ENCODE data around the gene MBD3. TPM values are rescaled to one million over a fixed set of nuclear protein-coding genes. Genes with fewer than 3 reads are reported as not detected.
"Not testable (repeated sequence)": the region's sequence is repeated elsewhere in the genome, so short reads cannot be mapped to it uniquely, and the experiment has no call there.

MBD3 gene
- total RNA-seq, 3 donors from 2014 or later = 153 to 180 (median 163) TPM

DNA sequence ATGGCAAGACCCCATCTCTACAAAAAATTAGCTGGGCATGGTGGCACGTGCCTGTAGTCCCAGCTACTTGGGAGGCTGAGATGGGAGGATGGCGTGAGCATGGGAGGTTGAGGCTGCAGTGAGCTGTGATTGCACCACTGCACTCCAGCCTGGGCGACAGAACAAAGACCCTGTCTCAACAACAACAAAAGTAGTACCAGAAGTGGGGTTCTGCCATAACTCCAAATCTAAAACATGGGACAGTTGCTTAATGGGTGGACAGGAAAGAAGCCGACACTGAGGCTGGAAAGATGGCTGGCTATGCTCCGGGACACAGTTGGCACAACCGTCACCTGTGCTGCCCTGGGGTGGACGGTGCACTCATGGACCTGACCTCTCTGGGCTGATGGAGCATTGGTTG is 57.0 kb downstream of the MBD3 start:
- H3K4me1 Mint-ChIP-seq (ENCODE audit: low read depth); H3K4me3 Mint-ChIP-seq; DNase-seq; ATAC-seq; H3K9me3 Mint-ChIP-seq; H3K36me3 Mint-ChIP-seq (ENCODE audit: insufficient read depth): not testable (repeated sequence)
- peaks cover 40% of the 10 kb centered on the region for H3K27me3 Mint-ChIP-seq (ENCODE audit: low read depth)

DNA sequence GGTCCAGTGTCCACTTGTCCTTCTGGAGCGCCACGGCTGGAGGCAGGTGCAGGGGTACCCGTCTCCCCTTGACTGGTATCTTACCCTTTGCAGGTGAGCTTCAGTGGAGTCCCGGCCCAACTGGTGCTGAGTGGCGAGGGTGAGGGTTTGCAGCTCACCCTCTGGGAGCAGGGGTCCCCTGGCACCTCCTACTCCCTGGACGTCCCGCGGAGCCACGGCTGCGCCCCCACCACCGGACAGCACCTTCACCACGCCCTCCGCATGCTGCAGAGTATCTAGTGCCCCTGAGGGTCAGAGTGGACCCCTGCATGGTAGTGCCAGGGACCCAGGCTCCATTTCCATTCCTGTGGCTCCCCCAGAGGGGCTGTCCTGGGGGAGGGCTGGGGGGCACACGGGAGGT is 57.7 kb downstream of the MBD3 start:
- no peak for ATAC-seq
- Mint-ChIP-seq H3K4me1 (ENCODE audit: low read depth) (no peaks in the 10 kb centered on the region), H3K9me3 (no peaks in the 10 kb centered on the region), H3K27me3 (ENCODE audit: low read depth) (peaks cover 36% of the 10 kb centered on the region), H3K4me3 (no peak overlapping the region), H3K36me3 (ENCODE audit: insufficient read depth) (no peaks in the 10 kb centered on the region)
- DNase-seq = no peak

DNA sequence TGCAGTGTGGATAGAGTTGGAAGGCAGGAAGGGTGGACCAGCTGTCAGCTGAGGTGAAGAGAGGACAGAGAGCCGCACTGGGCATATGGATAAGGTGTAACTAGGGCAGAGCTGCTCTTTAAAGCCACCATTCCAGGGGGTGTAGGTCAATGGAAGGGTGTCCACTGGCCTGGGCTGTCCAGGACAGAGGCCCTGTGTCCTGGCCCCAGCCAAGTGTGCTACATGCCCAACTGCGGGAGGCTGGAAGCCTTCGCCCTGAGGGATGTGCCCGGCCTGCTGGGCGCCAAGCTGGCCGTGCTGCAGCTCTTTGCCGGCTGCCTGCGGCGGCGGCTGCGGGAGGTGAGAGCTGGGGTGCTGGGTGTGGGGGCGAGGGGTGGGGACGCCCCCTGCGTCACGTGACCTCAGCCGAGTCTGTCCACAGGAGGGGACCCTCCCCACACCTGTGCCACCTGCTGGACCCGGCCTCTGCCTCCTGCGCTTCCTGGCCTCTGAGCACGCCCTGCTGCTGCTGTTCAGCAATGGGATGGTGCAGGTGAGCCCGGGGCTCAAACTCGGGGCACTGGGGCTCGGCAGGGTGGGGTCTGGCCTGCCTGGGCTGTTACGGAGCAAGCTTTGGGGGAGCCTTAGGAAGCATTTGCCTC is 59.0 kb downstream of the MBD3 start:
- no peaks in the 10 kb centered on the region for H3K36me3 Mint-ChIP-seq (ENCODE audit: insufficient read depth)
- DNase-seq (no peak), ATAC-seq (no peak)
- H3K4me3 Mint-ChIP-seq = no peak overlapping the region
- peaks cover 38% of the 10 kb centered on the region for H3K27me3 Mint-ChIP-seq (ENCODE audit: low read depth)
- no peaks in the 10 kb centered on the region for H3K4me1 Mint-ChIP-seq (ENCODE audit: low read depth)
- H3K9me3 Mint-ChIP-seq = no peaks in the 10 kb centered on the region

DNA sequence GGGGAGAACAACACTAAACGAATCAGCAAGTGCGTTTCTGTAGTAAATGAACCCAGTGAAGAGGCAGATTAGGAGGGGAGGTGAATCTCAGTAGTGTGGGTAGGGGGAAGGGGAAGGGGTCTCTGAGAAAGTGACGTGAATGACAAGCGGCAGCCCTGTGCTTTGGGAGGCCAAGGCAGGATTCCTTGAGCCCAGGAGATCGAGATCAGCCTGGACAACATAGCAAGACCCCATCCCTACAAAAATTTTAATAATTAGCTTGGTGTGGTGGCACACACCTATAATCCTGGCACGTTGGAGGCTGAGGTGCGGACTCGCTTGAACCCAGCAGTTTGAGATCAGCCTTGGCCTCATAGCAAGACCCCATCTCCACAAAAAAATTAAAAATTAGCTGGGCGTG is 60.7 kb downstream of the MBD3 start:
- DNase-seq (no peak), ATAC-seq (no peak)
- Mint-ChIP-seq H3K9me3 (no peaks in the 10 kb centered on the region), H3K4me3 (no peak overlapping the region), H3K4me1 (ENCODE audit: low read depth) (no peaks in the 10 kb centered on the region), H3K36me3 (ENCODE audit: insufficient read depth) (no peaks in the 10 kb centered on the region), H3K27me3 (ENCODE audit: low read depth) (peaks cover 31% of the 10 kb centered on the region)

DNA sequence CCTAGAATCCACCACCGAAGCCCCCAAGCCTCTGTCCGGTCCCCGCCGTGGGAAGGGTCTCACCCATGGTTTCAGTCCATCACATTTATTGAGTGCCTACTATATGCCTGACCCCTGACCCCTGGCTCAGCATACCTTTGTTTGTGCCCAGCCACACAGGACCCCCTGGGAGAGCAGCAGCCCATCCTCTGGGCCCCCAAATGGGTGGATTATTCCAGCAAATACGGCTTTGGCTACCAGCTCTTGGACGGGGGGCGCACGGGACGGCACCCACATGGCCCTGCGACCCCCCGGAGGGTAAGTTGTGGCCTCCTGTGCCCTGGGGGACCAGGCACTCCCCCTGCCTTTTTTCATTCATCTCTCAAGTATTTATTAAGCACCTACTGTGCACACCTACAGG is 61.1 kb downstream of the MBD3 start:
- DNase-seq (no peak), ATAC-seq (no peak)
- no peaks in the 10 kb centered on the region for H3K4me1 Mint-ChIP-seq (ENCODE audit: low read depth)
- peaks cover 33% of the 10 kb centered on the region for H3K27me3 Mint-ChIP-seq (ENCODE audit: low read depth)
- no peaks in the 10 kb centered on the region for H3K36me3 Mint-ChIP-seq (ENCODE audit: insufficient read depth)
- H3K9me3 Mint-ChIP-seq = no peaks in the 10 kb centered on the region
- no peak overlapping the region for H3K4me3 Mint-ChIP-seq

DNA sequence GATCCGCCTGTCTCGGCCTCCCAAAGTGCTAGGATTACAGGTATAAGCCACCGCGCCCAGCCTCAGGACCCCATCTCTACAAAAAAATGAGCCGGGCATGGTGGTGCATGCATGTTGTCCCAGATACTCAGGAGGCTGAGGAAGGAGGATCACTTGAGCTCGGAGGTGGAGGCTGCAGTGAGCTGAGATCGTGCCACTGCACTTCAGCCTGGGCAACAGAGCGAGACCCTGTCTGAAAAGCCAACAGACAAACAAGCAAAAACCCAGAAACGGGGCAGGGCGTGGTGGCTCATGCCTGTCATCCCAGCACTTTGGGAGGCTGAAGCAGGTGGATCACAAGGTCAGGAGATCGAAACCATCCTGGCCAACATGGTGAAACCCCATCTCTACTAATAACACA is 61.8 kb downstream of the MBD3 start:
- H3K36me3 Mint-ChIP-seq (ENCODE audit: insufficient read depth); H3K9me3 Mint-ChIP-seq; DNase-seq; H3K4me1 Mint-ChIP-seq (ENCODE audit: low read depth); H3K4me3 Mint-ChIP-seq; ATAC-seq: not testable (repeated sequence)
- H3K27me3 Mint-ChIP-seq (ENCODE audit: low read depth) = peaks cover 38% of the 10 kb centered on the region

DNA sequence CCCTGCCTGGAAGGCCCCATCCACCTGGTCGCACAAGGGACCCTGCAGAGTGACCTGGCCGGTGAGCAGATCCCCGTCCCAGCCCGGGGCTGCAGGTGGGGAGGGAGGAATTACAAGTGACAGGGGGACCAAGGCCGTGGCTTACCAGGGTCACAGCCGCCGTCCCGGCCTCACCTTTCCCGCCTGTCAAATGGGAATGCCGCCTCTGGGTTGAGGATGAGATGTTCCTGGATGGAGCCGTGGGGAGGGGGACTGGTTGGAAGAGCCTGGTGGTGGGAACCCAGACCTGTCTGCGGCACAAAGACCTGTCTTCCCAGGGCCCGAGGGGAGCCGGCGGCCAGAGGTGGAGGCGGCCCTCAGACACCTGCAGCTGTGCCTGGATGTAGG is 63.2 kb downstream of the MBD3 start:
- DNase-seq = no peak
- Mint-ChIP-seq H3K9me3 (no peaks in the 10 kb centered on the region), H3K36me3 (ENCODE audit: insufficient read depth) (no peaks in the 10 kb centered on the region), H3K4me3 (no peak overlapping the region), H3K4me1 (ENCODE audit: low read depth) (peaks cover 5% of the 10 kb centered on the region), H3K27me3 (ENCODE audit: low read depth) (peaks cover 44% of the 10 kb centered on the region)
- no peak for ATAC-seq

DNA sequence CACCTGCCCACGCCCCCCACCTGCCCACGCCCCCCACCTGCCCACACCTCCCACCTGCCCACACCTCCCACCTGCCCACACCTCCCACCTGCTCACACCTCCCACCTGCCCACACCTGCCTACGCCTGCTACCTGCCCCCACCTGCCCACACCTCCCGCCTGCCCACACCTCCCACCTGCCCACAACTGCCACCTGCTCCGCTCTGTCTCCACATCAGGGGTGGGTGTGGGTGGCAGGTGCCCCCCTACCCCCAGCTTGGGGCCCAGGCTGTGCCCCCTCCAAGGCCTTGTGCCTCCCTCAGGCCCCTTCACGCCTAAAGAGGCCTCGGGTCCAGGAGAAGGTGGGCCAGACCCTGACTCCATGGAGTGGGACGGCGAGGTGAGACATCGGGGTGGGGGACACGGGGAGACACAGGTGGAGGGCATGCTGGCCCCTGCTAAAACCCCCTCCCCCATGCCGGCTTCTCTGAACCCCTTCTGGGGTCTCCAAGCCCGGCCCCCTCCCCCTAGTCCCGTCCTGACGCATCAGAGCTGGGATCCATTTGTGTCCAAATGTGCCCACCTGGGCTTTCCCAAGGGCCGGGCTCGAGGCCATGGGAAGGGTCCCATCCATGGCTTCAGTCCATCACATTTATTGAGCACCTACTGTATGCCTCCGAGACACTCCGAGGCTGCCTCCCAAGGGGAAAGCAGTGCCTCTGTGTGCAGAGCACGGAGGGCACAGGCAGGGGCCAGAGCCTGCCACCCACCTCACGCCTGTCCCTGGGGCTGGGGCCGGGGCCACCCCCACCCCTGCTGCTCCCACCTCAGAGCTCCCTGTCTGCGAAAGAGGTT is 63.9 kb downstream of the MBD3 start:
- H3K9me3 Mint-ChIP-seq = no peaks in the 10 kb centered on the region
- peaks cover 43% of the 10 kb centered on the region for H3K27me3 Mint-ChIP-seq (ENCODE audit: low read depth)
- no peaks in the 10 kb centered on the region for H3K36me3 Mint-ChIP-seq (ENCODE audit: insufficient read depth)
- no peak overlapping the region for H3K4me3 Mint-ChIP-seq
- peaks cover 7% of the 10 kb centered on the region for H3K4me1 Mint-ChIP-seq (ENCODE audit: low read depth)
- no peak for ATAC-seq
- no peak for DNase-seq

DNA sequence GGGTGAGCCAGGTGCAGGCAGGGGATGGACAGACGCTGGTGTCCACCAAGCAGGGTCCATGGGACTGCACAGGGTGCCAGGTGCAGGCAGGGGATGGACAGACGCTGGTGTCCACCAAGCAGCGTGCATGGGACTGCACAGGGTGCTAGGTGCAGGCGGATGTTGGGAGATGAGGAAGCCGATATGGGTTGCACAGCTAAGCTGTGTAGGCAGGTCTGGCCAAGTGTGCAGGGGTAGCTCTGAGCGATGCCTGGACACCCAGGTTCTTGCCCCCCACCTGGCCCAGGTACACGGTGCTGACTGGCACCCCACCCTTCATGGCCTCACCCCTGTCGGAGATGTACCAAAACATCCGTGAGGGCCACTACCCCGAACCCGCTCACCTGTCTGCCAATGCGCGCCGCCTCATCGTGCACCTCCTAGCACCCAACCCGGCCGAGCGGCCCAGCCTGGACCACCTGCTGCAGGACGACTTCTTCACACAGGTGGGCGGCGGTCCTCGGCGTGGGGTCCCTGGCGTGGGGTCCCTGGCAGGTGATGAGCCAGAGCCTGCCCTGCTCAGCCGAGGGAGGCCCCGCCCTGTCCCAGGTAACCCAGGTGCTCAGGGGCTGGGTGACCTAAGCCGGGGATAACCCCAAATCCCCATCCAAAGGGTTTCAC is 64.9 kb downstream of the MBD3 start:
- Mint-ChIP-seq H3K36me3 (ENCODE audit: insufficient read depth) (no peaks in the 10 kb centered on the region), H3K27me3 (ENCODE audit: low read depth) (peaks cover 44% of the 10 kb centered on the region), H3K4me3 (no peak overlapping the region), H3K4me1 (ENCODE audit: low read depth) (peaks cover 7% of the 10 kb centered on the region), H3K9me3 (no peaks in the 10 kb centered on the region)
- ATAC-seq (no peak), DNase-seq (no peak)

DNA sequence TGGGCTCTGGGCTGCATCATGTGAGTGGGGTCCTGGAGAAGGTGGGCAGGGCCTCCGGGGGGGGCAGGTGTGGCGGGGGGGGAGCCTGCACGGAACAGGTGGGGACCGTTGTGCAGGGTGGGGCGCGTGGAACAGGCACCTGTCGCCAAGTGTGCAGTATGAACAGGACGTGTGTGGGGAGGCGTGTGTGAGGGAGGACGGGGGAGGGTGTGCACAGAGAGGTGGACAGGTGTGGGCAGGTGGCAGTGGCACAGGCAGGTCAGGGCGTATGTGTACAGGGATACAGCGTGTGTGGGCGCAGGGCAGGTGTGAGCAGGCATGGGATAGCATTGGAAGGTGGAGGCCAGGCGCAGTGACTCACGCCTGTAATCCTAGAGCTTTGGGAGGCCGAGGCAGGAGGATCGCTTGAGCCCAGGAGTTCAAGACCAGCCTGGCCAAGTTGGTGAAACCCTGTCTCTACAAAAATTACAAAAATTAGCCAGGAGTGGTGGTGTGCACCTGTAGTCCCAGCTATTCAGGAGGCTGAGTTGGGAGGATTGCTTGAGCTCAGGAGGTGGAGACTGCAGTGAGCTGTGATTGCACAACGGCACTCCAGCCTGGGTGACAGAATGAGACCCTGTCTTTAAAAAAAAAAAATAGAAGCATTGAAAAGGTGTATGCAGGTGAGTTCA is 65.6 kb downstream of the MBD3 start:
- DNase-seq (no peak), ATAC-seq (no peak)
- peaks cover 45% of the 10 kb centered on the region for H3K27me3 Mint-ChIP-seq (ENCODE audit: low read depth)
- no peak overlapping the region for H3K4me3 Mint-ChIP-seq
- peaks cover 7% of the 10 kb centered on the region for H3K4me1 Mint-ChIP-seq (ENCODE audit: low read depth)
- no peaks in the 10 kb centered on the region for H3K9me3 Mint-ChIP-seq
- H3K36me3 Mint-ChIP-seq (ENCODE audit: insufficient read depth) = no peaks in the 10 kb centered on the region

DNA sequence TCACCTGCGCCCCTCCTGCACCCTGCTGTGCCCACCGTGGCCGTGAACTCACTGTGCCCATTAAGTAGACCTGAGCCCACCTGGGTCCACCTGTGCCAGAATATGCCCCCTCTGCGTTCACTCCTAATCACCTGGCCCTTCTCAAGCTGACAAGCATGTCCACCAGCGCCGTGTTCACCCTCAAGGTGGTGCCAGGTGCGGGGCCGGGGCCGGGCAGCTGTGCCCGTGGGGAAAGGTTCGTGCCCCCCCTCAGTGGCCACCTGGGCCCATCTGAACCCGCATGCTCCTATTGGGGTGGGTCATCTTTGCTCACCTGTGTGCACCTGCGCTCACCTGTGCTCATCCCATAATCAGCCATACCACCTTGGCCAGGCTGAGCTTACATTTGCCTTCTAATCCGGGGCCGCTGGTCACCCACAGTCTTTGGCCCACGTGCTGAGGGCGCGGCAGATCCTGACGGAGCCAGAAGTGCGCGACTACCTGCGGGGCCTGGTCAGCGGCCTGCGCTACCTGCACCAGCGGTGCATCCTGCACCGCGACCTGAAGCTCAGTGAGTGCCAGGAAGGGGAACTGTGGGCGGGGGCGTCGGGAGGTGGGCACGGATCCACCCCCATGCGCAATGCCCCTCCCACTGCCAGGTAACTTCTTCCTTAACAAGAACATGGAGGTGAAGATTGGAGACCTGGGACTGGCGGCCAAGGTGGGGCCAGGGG is 66.4 kb downstream of the MBD3 start:
- no peak for ATAC-seq
- no peaks in the 10 kb centered on the region for H3K36me3 Mint-ChIP-seq (ENCODE audit: insufficient read depth)

DNA sequence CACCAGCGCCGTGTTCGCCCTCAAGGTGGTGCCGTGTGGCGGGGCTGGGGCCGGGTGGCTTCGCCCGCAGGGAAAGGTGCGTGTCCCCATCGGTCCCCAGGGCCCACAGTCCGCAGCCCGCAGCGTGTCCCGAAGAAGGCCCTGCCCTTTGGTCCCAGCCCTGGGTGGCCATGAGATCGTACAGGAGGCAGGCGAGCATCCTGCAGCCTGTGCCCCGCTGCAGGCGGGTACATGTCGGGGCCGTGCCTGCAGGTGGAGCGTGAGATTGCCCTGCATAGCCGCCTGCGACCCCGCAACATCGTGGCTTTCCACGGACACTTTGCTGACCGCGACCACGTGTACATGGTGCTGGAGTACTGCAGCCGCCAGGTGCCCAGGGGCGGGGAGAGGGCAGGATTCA is 67.3 kb downstream of the MBD3 start:
- DNase-seq = no peak
- no peak for ATAC-seq
- Mint-ChIP-seq H3K4me3 (no peak overlapping the region), H3K4me1 (ENCODE audit: low read depth) (peaks cover 7% of the 10 kb centered on the region), H3K36me3 (ENCODE audit: insufficient read depth) (no peaks in the 10 kb centered on the region), H3K27me3 (ENCODE audit: low read depth) (peaks cover 44% of the 10 kb centered on the region), H3K9me3 (no peaks in the 10 kb centered on the region)

More for the DNA sequence above, 66.4 kb downstream of the MBD3 start:
- H3K4me3 Mint-ChIP-seq = no peak overlapping the region
- H3K9me3 Mint-ChIP-seq = no peaks in the 10 kb centered on the region
- H3K27me3 Mint-ChIP-seq (ENCODE audit: low read depth) = peaks cover 41% of the 10 kb centered on the region
- peaks cover 7% of the 10 kb centered on the region for H3K4me1 Mint-ChIP-seq (ENCODE audit: low read depth)
- no peak for DNase-seq

DNA sequence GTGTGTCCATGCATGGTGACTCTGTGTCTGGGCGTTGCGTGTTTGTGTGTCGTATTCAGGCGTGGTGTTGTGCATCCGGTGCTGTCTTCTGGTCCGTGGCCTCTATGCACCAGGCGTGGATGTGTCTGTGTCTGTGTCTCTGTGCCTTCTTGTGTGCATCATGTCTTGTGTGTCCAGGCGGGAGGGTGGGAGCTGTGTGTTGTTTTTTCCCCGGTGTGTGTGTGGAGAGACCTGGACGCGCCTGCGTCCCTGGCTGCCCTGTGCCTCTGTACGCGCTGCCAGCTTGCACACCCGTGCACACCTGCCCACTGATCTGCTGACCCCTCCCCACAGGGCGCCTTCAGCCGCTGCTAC is 67.7 kb downstream of the MBD3 start:
- DNase-seq (no peak), ATAC-seq (no peak)
- Mint-ChIP-seq H3K36me3 (ENCODE audit: insufficient read depth) (no peaks in the 10 kb centered on the region), H3K4me1 (ENCODE audit: low read depth) (peaks cover 7% of the 10 kb centered on the region), H3K27me3 (ENCODE audit: low read depth) (peaks cover 41% of the 10 kb centered on the region), H3K9me3 (no peaks in the 10 kb centered on the region), H3K4me3 (no peak overlapping the region)
